Endothelial cell of umbilical vein (primary cell): Measurements from ENCODE around the gene GAPDH. TPM values are rescaled to one million over a fixed set of nuclear protein-coding genes. Genes with fewer than 3 reads are reported as not detected.

Experiments used
- BruUV-seq: library from RNA; stranded (reverse); fragments of 400-500 nt; replicated peaks from 2 replicates; lab custom pipeline; 2021; lab: Mats Ljungman, UMichigan
- CTCF ChIA-PET: fragments of 300-600, 350-600 bp; sonication (Branson Sonifier 250); formaldehyde crosslinking; loops from one replicate; lab custom pipeline; 2021; ENCODE audit warnings: antibody characterized with exemption, inconsistent platforms; lab: Charles Lee
- POLR2A ChIA-PET: fragments of 300-600, 350-600 bp; sonication (Branson Sonifier 250); formaldehyde crosslinking; loops from one replicate; lab custom pipeline; 2021; ENCODE audit warnings: antibody characterized with exemption, inconsistent platforms; lab: Charles Lee
- DNase-seq: peaks from one replicate; pipeline ENCODE4 v3.0.0-alpha.2; 2011; ENCODE audit warnings: low read depth, low spot score
- FAIRE-seq: peaks from 2 replicates; lab custom pipeline; 2011; peaks lifted over from hg19 to GRCh38; lab: Jason Lieb, UNC
- H2AFZ ChIP-seq: 2 replicates; pipeline ENCODE4 v1.6.0; 2012; ENCODE audit warnings: low read depth, low read length, control low read depth, inconsistent platforms
- H3K27ac ChIP-seq: 2 replicates; pipeline ENCODE4 v1.5.1; 2011; ENCODE audit warnings: low read depth, mild to moderate bottlenecking, control low read depth, low read length, moderate library complexity; ENCODE audit not compliant: insufficient read depth
- H3K27me3 ChIP-seq, 2 experiments: 2 replicates each; pipeline versions ENCODE4 v1.6.0 to v1.6.1; 2011; ENCODE audit warnings: low read length in 2 of 2, mixed read lengths in 1 of 2; ENCODE audit not compliant: control insufficient read depth in 2 of 2, insufficient read depth in 2 of 2
- H3K36me3 ChIP-seq, 2 experiments: 2 replicates in 1 of 2; 3 replicates in 1 of 2; pipeline ENCODE4 v1.5.1; 2011; ENCODE audit warnings: low read length in 2 of 2, mild to moderate bottlenecking in 1 of 2, moderate library complexity in 1 of 2; ENCODE audit not compliant: control insufficient read depth in 2 of 2, insufficient read depth in 2 of 2; ENCODE audit errors: extremely low read depth in 1 of 2
- H3K4me1 ChIP-seq: 3 replicates; pipeline ENCODE4 v1.5.1; 2011; ENCODE audit warnings: mild to moderate bottlenecking, low read length; ENCODE audit not compliant: control insufficient read depth, insufficient read depth; ENCODE audit errors: extremely low read depth
- H3K4me2 ChIP-seq: 2 replicates; pipeline ENCODE4 v1.6.1; 2011; ENCODE audit warnings: low read length, control low read depth, mixed read lengths; ENCODE audit not compliant: insufficient read depth
- H3K4me3 ChIP-seq, 3 experiments: fragments of 200-600 bp in 1 of 3; sonication (generic), shearing (Covaris generic) in 1 of 3; replicated peaks in 1 of 3; 2 replicates each; pipeline ENCODE4 v1.5.1; 2011 to 2016; ENCODE audit warnings: control low read depth in 3 of 3, low read length in 3 of 3, mild to moderate bottlenecking in 2 of 3, inconsistent platforms in 1 of 3, low read depth in 1 of 3, moderate library complexity in 1 of 3; ENCODE audit not compliant: insufficient read depth in 1 of 3
- H3K79me2 ChIP-seq: 2 replicates; pipeline ENCODE4 v1.6.0; 2012; ENCODE audit warnings: low read length, inconsistent platforms; ENCODE audit not compliant: control insufficient read depth, insufficient read depth
- H3K9ac ChIP-seq: replicated peaks from 2 replicates; pipeline ENCODE3; 2011; ENCODE audit warnings: low read length, control low read depth; ENCODE audit not compliant: insufficient read depth; ENCODE audit errors: extremely low read depth
- H3K9me1 ChIP-seq: replicated peaks from 3 replicates; pipeline ENCODE4 v1.6.0; 2011; ENCODE audit warnings: mild to moderate bottlenecking, low read length; ENCODE audit not compliant: control insufficient read depth, insufficient read depth; ENCODE audit errors: extremely low read depth
- H3K9me3 ChIP-seq: replicated peaks from 2 replicates; pipeline ENCODE4 v1.5.1; 2012; ENCODE audit warnings: low read length, inconsistent platforms; ENCODE audit not compliant: control insufficient read depth, insufficient read depth
- H4K20me1 ChIP-seq: replicated peaks from 2 replicates; pipeline ENCODE3; 2011; ENCODE audit warnings: mild to moderate bottlenecking, low read length; ENCODE audit not compliant: control insufficient read depth, insufficient read depth; ENCODE audit errors: extremely low read depth
- EZH2 ChIP-seq: IDR thresholded peaks from 2 replicates; pipeline ENCODE4 v1.6.1; 2012; ENCODE audit warnings: borderline replicate concordance, low read depth, mild to moderate bottlenecking, moderate library complexity, low read length, inconsistent platforms; ENCODE audit not compliant: severe bottlenecking
- FOS ChIP-seq: IDR thresholded peaks from 2 replicates; pipeline ENCODE4 v1.6.1; 2011; ENCODE audit warnings: mild to moderate bottlenecking, low read length, moderate library complexity, borderline replicate concordance; ENCODE audit not compliant: insufficient read depth
- JUN ChIP-seq: IDR thresholded peaks from 2 replicates; pipeline ENCODE4 v1.6.1; 2011; ENCODE audit warnings: borderline replicate concordance, low read depth; ENCODE audit not compliant: insufficient read length, insufficient read depth
- MYC ChIP-seq: IDR thresholded peaks from one replicate; pipeline ENCODE4 v1.6.1; 2011; ENCODE audit warnings: mild to moderate bottlenecking, low read depth, low read length
- POLR2A ChIP-seq: IDR thresholded peaks from 2 replicates; pipeline ENCODE4 v1.6.1; 2012; ENCODE audit warnings: low read depth, mild to moderate bottlenecking, control low read depth, low read length
- POLR2AphosphoS5 ChIP-seq: IDR thresholded peaks from 2 replicates; pipeline ENCODE4 v1.6.1; 2012; ENCODE audit warnings: low read depth, mild to moderate bottlenecking, control low read depth, low read length, moderate library complexity; ENCODE audit not compliant: insufficient read depth
- dilution Hi-C: fragments of 300-500 bp; cut with MboI; formaldehyde crosslinking; loops from one replicate; pipeline ENCODE4 v1.15.0; 2019; ENCODE audit warnings: low sequenced_read_pairs; ENCODE audit not compliant: extremely low pct_ligation_motif_present
- intact Hi-C: fragments of 100-400 bp; cut with micrococcal nuclease; formaldehyde crosslinking; loops from one replicate; pipeline ENCODE4 v1.10.0; 2022
- polyA plus RNA-seq, 4 experiments: library from polyadenylated mRNA; depleted of rRNA in 3 of 4; stranded (reverse) in 3 of 4; unstranded in 1 of 4; fragments of >200 nt; gene quantifications; 2 replicates each; pipeline versions ENCODE4 v1.2.1 to v1.2.3, GENCODE V29; 2011 to 2012; ENCODE audit warnings: missing spikeins in 1 of 4
- total RNA-seq: library from RNA; stranded (reverse); gene quantifications from 2 replicates; pipeline ENCODE4 v1.2.3, GENCODE V29; 2021
- TF ChIP-seq, protein P1 (sequence below), 2 donors: IDR thresholded peaks; 1 replicate in 1 of 2; 2 replicates in 1 of 2; pipeline ENCODE4 v1.5.1; 2011; ENCODE audit warnings: low read length in 2 of 2, mild to moderate bottlenecking in 2 of 2, moderate library complexity in 2 of 2, control low read depth in 1 of 2, inconsistent platforms in 1 of 2, low read depth in 1 of 2; ENCODE audit not compliant: insufficient read depth in 1 of 2; ENCODE audit errors: extremely low read depth in 1 of 2
- TF ChIP-seq, protein P2 (sequence below): IDR thresholded peaks from 2 replicates; pipeline ENCODE4 v1.6.1; 2011; ENCODE audit not compliant: insufficient read depth, insufficient read length

The GAPDH gene
- total and polyA plus RNA-seq, 2 donors (not counting 3 experiments of a cell fraction or from before 2014, with no cell fraction given), result 4,648 to 8,748 TPM

DNA sequence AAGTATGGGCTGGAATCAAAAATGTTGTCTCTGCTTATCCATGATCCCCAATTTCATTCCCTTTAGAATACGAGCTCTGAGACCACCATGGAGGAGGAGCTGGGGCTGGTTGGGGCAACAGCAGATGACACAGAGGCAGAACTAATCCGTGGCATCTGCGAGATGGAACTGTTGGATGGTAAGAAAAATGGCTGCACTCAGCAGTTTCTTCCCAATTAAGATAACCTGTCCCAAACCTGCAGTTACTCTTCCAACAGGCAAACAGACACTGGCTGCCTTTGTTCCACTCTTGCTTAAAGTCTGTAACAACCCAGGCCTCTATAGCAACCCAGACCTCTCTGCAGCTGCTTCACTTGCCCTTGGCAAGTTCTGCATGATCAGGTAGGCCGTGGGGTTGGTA, 6.6 kb upstream of the GAPDH start:
- Histone ChIP-seq H4K20me1 (no peaks in the 10 kb centered on the region), H3K9ac (no peak overlapping the region), H3K4me2 (no peak overlapping the region), H3K9me3 (no peaks in the 10 kb centered on the region), H3K79me2 (no peaks in the 10 kb centered on the region), H3K4me3 (no peak overlapping the region), H2AFZ (no peak overlapping the region), H3K27ac (no peak overlapping the region), H3K36me3 (peaks cover 36 to 42% of the 10 kb centered on the region in 2 experiments), H3K9me1 (no peaks in the 10 kb centered on the region), H3K4me1 (peaks cover 11% of the 10 kb centered on the region), H3K27me3 (no peaks in the 10 kb centered on the region)
- TF ChIP-seq EZH2, result no peak
- no peak for TF ChIP-seq JUN
- TF ChIP-seq, protein P1, sequence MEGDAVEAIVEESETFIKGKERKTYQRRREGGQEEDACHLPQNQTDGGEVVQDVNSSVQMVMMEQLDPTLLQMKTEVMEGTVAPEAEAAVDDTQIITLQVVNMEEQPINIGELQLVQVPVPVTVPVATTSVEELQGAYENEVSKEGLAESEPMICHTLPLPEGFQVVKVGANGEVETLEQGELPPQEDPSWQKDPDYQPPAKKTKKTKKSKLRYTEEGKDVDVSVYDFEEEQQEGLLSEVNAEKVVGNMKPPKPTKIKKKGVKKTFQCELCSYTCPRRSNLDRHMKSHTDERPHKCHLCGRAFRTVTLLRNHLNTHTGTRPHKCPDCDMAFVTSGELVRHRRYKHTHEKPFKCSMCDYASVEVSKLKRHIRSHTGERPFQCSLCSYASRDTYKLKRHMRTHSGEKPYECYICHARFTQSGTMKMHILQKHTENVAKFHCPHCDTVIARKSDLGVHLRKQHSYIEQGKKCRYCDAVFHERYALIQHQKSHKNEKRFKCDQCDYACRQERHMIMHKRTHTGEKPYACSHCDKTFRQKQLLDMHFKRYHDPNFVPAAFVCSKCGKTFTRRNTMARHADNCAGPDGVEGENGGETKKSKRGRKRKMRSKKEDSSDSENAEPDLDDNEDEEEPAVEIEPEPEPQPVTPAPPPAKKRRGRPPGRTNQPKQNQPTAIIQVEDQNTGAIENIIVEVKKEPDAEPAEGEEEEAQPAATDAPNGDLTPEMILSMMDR (IDR thresholded peaks at IDR 0.05; ENCODE audit: extremely low read depth in 1 of 2, insufficient read depth in 1 of 2, low read depth in 1 of 2, low read length in 2 of 2), result no peak
- no peak for TF ChIP-seq MYC
- no peak for TF ChIP-seq FOS
- TF ChIP-seq POLR2A, result no peak
- no peak for TF ChIP-seq POLR2AphosphoS5
- TF ChIP-seq, protein P2, sequence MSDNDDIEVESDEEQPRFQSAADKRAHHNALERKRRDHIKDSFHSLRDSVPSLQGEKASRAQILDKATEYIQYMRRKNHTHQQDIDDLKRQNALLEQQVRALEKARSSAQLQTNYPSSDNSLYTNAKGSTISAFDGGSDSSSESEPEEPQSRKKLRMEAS, result no peak
- POLR2A ChIA-PET, result no interaction called here
- intact Hi-C loops (no loop called here), dilution Hi-C loops (no loop called here)
- FAIRE-seq (no peak), DNase-seq (no peak)
- CTCF ChIA-PET, result no interaction called here
- no TSS peak for BruUV-seq
